ENCODE measurements around the gene CCSER1.

GRCh38 chr4:90299373-90299772, 172.2 kb downstream of the CCSER1 start:
- TF ChIP-seq, protein P1, sequence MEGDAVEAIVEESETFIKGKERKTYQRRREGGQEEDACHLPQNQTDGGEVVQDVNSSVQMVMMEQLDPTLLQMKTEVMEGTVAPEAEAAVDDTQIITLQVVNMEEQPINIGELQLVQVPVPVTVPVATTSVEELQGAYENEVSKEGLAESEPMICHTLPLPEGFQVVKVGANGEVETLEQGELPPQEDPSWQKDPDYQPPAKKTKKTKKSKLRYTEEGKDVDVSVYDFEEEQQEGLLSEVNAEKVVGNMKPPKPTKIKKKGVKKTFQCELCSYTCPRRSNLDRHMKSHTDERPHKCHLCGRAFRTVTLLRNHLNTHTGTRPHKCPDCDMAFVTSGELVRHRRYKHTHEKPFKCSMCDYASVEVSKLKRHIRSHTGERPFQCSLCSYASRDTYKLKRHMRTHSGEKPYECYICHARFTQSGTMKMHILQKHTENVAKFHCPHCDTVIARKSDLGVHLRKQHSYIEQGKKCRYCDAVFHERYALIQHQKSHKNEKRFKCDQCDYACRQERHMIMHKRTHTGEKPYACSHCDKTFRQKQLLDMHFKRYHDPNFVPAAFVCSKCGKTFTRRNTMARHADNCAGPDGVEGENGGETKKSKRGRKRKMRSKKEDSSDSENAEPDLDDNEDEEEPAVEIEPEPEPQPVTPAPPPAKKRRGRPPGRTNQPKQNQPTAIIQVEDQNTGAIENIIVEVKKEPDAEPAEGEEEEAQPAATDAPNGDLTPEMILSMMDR (conservative IDR thresholded peaks at IDR 0.05; ENCODE audit: low read depth in 2 of 2): no peak
- TF ChIP-seq NANOG (IDR thresholded peaks at IDR 0.05; ENCODE audit: borderline replicate concordance) (no peak), POLR2AphosphoS5 (IDR thresholded peaks at IDR 0.05; ENCODE audit: low read depth) (no peak)
